DOHH2 (cell line): ENCODE data around the gene ZNF814.

ENCODE experiments used
- H3F3A ChIP-seq: fragments of 200-600 bp; sonication (generic), shearing (Covaris generic); 2 replicates; pipeline ENCODE4 v1.6.0; 2016; ENCODE audit warnings: antibody characterized with exemption, mild to moderate bottlenecking; ENCODE audit not compliant: control insufficient read depth, insufficient read depth
- H3K27ac ChIP-seq: fragments of 200-600 bp; sonication (generic); 2 replicates; pipeline ENCODE4 v1.5.1; 2014; ENCODE audit warnings: low read depth, mild to moderate bottlenecking, low read length, moderate library complexity
- H3K27me3 ChIP-seq: fragments of 200-600 bp; sonication (generic); 2 replicates; pipeline ENCODE4 v1.6.1; 2014; ENCODE audit warnings: mild to moderate bottlenecking, low read length, mixed read lengths; ENCODE audit not compliant: control insufficient read depth
- H3K36me3 ChIP-seq: fragments of 200-600 bp; sonication (generic); 2 replicates; pipeline ENCODE4 v1.6.1; 2014; ENCODE audit warnings: mild to moderate bottlenecking, low read length, moderate library complexity, mixed read lengths; ENCODE audit not compliant: control insufficient read depth
- H3K4me1 ChIP-seq: fragments of 200-600 bp; sonication (generic); 2 replicates; pipeline ENCODE4 v1.6.1; 2014; ENCODE audit warnings: mild to moderate bottlenecking, low read length, mixed read lengths; ENCODE audit not compliant: control insufficient read depth
- H3K4me2 ChIP-seq: fragments of 200-600 bp; sonication (generic); 2 replicates; pipeline ENCODE4 v1.6.0; 2014; ENCODE audit warnings: mild to moderate bottlenecking, low read length, moderate library complexity
- H3K4me3 ChIP-seq: fragments of 200-600 bp; sonication (generic); 2 replicates; pipeline ENCODE4 v1.5.1; 2014; ENCODE audit warnings: mild to moderate bottlenecking, low read length, mixed read lengths
- H3K79me2 ChIP-seq: fragments of 200-600 bp; sonication (generic); 2 replicates; pipeline ENCODE4 v1.6.1; 2014; ENCODE audit warnings: mild to moderate bottlenecking, low read length, mixed read lengths; ENCODE audit not compliant: control insufficient read depth
- H3K9me2 ChIP-seq: fragments of 200-600 bp; sonication (generic); replicated peaks from 2 replicates; pipeline ENCODE4 v1.6.1; 2014; ENCODE audit warnings: mild to moderate bottlenecking, low read length, mixed read lengths; ENCODE audit not compliant: control insufficient read depth
- H3K9me3 ChIP-seq: fragments of 200-600 bp; sonication (generic); 2 replicates; pipeline ENCODE4 v1.6.1; 2014; ENCODE audit warnings: antibody characterized with exemption, low read length, mixed read lengths; ENCODE audit not compliant: control insufficient read depth, insufficient read depth
- H4K20me1 ChIP-seq: fragments of 200-600 bp; sonication (generic); 2 replicates; pipeline ENCODE4 v1.6.0; 2014; ENCODE audit warnings: low read depth, mild to moderate bottlenecking, antibody characterized with exemption, low read length, moderate library complexity; ENCODE audit not compliant: control insufficient read depth, insufficient read depth
- EZH2phosphoT487 ChIP-seq: fragments of 200-600 bp; sonication (generic); IDR thresholded peaks from 2 replicates; pipeline ENCODE4 v1.6.1; 2017; ENCODE audit warnings: borderline replicate concordance, mild to moderate bottlenecking, antibody characterized with exemption, low read length, moderate library complexity, mixed read lengths
- TF ChIP-seq, protein P1 (sequence below): fragments of 200-600 bp; sonication (generic); IDR thresholded peaks from one replicate; pipeline ENCODE4 v1.5.1; 2014; ENCODE audit warnings: antibody characterized with exemption, mild to moderate bottlenecking, low read depth, low read length; ENCODE audit not compliant: poor library complexity, severe bottlenecking

Gene ZNF814

DNA sequence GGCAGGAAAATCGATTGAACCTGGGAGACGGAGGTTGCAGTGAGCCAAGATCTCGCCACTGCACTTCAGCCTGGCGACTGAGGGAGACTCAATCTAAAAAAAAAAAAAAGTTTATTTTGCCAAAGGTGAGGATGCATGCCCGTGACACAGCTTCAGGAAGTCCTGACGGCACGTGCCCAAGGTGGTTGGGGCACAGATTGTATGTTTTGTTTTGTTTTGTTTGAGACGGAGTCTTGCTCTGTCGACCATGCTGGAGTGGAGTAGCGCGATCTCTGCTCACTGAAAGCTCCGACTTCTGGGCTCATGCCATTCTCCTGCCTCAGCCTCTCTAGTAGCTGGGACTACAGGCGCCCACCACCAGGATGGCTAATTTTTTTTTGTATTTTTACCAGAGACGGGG lies 70.9 kb downstream of the ZNF814 start:
- H3F3A ChIP-seq, result no peaks in the 10 kb centered on the region
- no peaks in the 10 kb centered on the region for H3K27me3 ChIP-seq
- TF ChIP-seq, protein P1, sequence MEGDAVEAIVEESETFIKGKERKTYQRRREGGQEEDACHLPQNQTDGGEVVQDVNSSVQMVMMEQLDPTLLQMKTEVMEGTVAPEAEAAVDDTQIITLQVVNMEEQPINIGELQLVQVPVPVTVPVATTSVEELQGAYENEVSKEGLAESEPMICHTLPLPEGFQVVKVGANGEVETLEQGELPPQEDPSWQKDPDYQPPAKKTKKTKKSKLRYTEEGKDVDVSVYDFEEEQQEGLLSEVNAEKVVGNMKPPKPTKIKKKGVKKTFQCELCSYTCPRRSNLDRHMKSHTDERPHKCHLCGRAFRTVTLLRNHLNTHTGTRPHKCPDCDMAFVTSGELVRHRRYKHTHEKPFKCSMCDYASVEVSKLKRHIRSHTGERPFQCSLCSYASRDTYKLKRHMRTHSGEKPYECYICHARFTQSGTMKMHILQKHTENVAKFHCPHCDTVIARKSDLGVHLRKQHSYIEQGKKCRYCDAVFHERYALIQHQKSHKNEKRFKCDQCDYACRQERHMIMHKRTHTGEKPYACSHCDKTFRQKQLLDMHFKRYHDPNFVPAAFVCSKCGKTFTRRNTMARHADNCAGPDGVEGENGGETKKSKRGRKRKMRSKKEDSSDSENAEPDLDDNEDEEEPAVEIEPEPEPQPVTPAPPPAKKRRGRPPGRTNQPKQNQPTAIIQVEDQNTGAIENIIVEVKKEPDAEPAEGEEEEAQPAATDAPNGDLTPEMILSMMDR, result no peak
- no peak for TF ChIP-seq EZH2phosphoT487
- no peak overlapping the region for H3K4me3 ChIP-seq
- H3K4me2 ChIP-seq, result no peak overlapping the region
- peaks cover 27% of the 10 kb centered on the region for H3K4me1 ChIP-seq
- H3K79me2 ChIP-seq, result peaks cover 51% of the 10 kb centered on the region
- H3K36me3 ChIP-seq, result peaks cover 26% of the 10 kb centered on the region
- H3K9me3 ChIP-seq, result no peaks in the 10 kb centered on the region; the same call in 1 of the 2 replicates
- no peak overlapping the region for H3K27ac ChIP-seq
- H4K20me1 ChIP-seq, result no peaks in the 10 kb centered on the region
- no peaks in the 10 kb centered on the region for H3K9me2 ChIP-seq

DNA sequence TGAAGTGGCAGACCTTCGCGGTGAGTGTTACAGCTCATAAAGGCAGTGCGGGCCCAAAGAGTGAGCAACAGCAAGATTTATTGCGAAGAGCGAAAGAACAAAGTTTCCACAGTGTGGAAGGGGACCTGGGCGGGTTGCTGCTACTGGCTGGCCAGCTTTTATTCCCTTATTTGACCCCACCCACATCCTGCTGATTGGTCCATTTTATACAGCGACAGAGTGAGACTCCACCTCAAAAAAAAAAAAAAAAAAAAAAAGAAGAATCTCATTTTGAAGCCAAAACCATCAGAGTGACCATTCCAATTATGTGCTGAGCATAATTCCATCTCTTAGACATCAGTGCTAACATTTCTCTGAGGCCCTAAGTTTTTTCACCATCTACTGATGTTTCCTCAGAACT lies 72.2 kb downstream of the ZNF814 start:
- no peaks in the 10 kb centered on the region for H3F3A ChIP-seq
- no peaks in the 10 kb centered on the region for H3K27me3 ChIP-seq
- no peak overlapping the region for H3K27ac ChIP-seq
- peaks cover 22% of the 10 kb centered on the region for H3K36me3 ChIP-seq
- no peaks in the 10 kb centered on the region for H4K20me1 ChIP-seq
- peaks cover 38% of the 10 kb centered on the region for H3K4me1 ChIP-seq
- H3K79me2 ChIP-seq, result peaks cover 43% of the 10 kb centered on the region
- TF ChIP-seq, protein P1, result no peak
- no peak for TF ChIP-seq EZH2phosphoT487
- no peaks in the 10 kb centered on the region for H3K9me2 ChIP-seq
- no peaks in the 10 kb centered on the region for H3K9me3 ChIP-seq
- H3K4me3 ChIP-seq, result no peak overlapping the region
- H3K4me2 ChIP-seq, result no peak overlapping the region

DNA sequence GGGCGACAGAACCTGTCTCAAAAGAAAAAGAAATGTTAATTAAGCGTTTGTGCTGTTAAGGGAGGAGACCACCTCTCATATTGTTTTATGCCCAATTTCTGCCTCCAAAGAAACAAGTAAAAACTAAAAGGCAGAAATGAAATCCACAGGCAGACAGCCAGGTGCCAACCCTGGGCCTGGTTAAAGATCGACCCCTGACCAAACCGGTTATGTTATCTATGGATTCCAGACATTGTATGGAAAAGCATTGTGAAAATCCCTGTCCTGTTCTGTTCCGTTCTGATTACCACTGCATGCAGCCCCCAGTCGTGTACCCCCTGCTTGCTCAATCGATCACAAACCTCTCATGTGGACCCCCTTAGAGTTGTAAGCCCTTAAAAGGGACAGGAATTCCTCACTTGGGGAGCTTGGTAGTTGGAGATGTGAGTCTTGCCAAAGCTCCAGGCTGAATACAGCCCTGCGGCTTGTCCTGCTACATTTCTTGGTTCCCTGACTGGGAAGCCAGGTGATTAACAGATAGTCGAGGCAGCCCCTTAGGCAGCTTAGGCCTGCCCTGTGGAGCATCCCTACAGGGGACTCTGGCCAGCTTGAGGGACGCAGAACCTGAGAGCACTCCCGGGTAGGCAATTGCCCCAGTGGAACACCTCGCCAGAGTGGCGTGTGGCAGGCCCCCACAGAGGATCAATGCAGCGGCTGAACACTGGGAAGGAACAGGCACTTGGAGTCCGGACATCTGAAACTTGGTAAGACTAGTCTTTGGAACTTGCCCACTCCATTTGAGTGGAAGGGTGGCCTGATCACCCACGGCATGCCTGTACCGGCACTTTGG lies 73.4 kb downstream of the ZNF814 start:
- peaks cover 32% of the 10 kb centered on the region for H3K4me1 ChIP-seq
- H3K36me3 ChIP-seq, result peaks cover 17% of the 10 kb centered on the region
- TF ChIP-seq, protein P1, result no peak
- TF ChIP-seq EZH2phosphoT487, result no peak
- no peaks in the 10 kb centered on the region for H3K27me3 ChIP-seq
- H3K9me2 ChIP-seq, result no peaks in the 10 kb centered on the region
- H3F3A ChIP-seq, result no peaks in the 10 kb centered on the region
- H3K4me2 ChIP-seq, result peak overlapping the region; percentile 72
- H4K20me1 ChIP-seq, result no peaks in the 10 kb centered on the region
- no peak overlapping the region for H3K27ac ChIP-seq
- H3K4me3 ChIP-seq, result peak overlapping the region; percentile 78
- H3K9me3 ChIP-seq, result no peaks in the 10 kb centered on the region
- peaks cover 32% of the 10 kb centered on the region for H3K79me2 ChIP-seq
